ENCODE measurements around the gene KIAA0513.
A peak's percentile ranks its signal among the peaks of the same experiment; 100 is the strongest.

KIAA0513 gene

DNA sequence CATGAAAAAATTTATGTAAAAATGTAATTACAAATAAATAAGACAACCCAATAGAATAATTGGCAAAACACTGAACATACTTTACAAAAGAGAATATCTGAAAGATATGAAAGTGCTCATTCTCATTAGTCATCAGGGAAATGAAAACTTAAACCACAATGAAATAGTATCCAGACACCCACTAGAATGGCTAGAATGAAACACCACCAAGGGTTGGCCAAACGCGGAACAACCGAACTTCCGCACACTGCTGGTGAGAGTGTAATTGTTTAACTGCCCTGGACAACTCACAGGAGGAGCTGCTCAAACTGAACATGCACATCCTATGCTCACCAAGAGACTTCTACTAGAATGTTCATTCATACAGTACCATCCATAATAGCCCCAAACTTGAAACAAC, 10.4 kb upstream of the KIAA0513 start:
- TF ChIP-seq, protein P1, sequence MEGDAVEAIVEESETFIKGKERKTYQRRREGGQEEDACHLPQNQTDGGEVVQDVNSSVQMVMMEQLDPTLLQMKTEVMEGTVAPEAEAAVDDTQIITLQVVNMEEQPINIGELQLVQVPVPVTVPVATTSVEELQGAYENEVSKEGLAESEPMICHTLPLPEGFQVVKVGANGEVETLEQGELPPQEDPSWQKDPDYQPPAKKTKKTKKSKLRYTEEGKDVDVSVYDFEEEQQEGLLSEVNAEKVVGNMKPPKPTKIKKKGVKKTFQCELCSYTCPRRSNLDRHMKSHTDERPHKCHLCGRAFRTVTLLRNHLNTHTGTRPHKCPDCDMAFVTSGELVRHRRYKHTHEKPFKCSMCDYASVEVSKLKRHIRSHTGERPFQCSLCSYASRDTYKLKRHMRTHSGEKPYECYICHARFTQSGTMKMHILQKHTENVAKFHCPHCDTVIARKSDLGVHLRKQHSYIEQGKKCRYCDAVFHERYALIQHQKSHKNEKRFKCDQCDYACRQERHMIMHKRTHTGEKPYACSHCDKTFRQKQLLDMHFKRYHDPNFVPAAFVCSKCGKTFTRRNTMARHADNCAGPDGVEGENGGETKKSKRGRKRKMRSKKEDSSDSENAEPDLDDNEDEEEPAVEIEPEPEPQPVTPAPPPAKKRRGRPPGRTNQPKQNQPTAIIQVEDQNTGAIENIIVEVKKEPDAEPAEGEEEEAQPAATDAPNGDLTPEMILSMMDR (conservative IDR thresholded peaks at IDR 0.05; ENCODE audit: low read depth) = no peak
- CTCF ChIA-PET = no interaction called here

GRCh38 chr16:85017633-85018032, 10.0 kb upstream of the KIAA0513 start:
- DNase-seq (ENCODE audit: low spot score) = no peak
- ChIA-PET CTCF (no interaction called here), POLR2A (ENCODE audit: low non-redundant PET) (interaction anchor here (1.1 kb wide), 1 partner anchor 9 kb away, joined by 4 read pairs; no protein-coding TSS in a partner anchor)
- H3K27ac ChIP-seq = no peak overlapping the region
- TF ChIP-seq, protein P1 (conservative IDR thresholded peaks at IDR 0.05; ENCODE audit: low read depth) = no peak

More for the DNA sequence above, 10.4 kb upstream of the KIAA0513 start:
- no peak for DNase-seq (ENCODE audit: low spot score)
- POLR2A ChIA-PET (ENCODE audit: low non-redundant PET) = interaction anchor here (1.1 kb wide), 1 partner anchor 10 kb away, joined by 4 read pairs; no protein-coding TSS in a partner anchor
- H3K27ac ChIP-seq = no peak overlapping the region

GRCh38 chr16:85018529-85019236, 8.9 kb upstream of the KIAA0513 start:
- DNase-seq (ENCODE audit: low spot score) = no peak
- no peak overlapping the region for H3K27ac ChIP-seq
- ChIA-PET POLR2A (ENCODE audit: low non-redundant PET) (no interaction called here), CTCF (no interaction called here)
- TF ChIP-seq, protein P1 (conservative IDR thresholded peaks at IDR 0.05; ENCODE audit: low read depth) = no peak

GRCh38 chr16:85019659-85020245, 7.8 kb upstream of the KIAA0513 start:
- POLR2A ChIA-PET (ENCODE audit: low non-redundant PET) = interaction anchor here (1.4 kb wide), 1 partner anchor 8 kb away, joined by 3 read pairs; the partner anchor contains the start of gene ZDHHC7
- TF ChIP-seq, protein P1 (conservative IDR thresholded peaks at IDR 0.05; ENCODE audit: low read depth) = no peak
- CTCF ChIA-PET = interaction anchor here (0.9 kb wide), 1 partner anchor 67 kb away, joined by 3 read pairs; no protein-coding TSS in a partner anchor
- no peak for DNase-seq (ENCODE audit: low spot score)
- peak overlapping the region; percentile 14; the same call in 1 of the 2 replicates for H3K27ac ChIP-seq

GRCh38 chr16:85025781-85026653, 1.6 kb upstream of the KIAA0513 start:
- ChIA-PET POLR2A (ENCODE audit: low non-redundant PET) (no interaction called here), CTCF (interaction anchor here (0.7 to 1.9 kb wide), 2 partner anchors 61 to 64 kb away, joined by 4 to 5 read pairs; no protein-coding TSS in a partner anchor)
- no peak for DNase-seq (ENCODE audit: low spot score)
- H3K27ac ChIP-seq = no peak overlapping the region
- TF ChIP-seq, protein P1 (conservative IDR thresholded peaks at IDR 0.05; ENCODE audit: low read depth) = no peak

DNA sequence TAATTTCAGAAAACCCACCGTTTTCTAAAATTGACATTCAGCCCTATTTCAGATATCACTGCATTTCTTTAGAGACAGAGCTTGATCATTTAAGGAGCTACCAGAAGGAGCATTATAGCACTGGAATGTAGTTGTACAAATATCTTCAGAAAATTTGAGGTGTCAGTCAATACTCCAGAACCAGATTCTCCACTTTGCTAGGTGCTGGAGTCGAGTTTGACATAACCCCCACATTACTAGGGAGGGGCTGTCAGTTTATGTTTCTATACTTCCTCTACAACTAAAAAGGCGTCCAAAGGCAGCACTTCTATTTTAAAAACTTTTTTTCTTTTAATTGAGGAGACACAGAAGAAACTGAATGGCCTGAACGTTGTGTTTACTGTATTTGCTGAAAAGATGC, 892 bp upstream of the KIAA0513 start:
- POLR2A ChIA-PET (ENCODE audit: low non-redundant PET) = interaction anchor here (0.6 to 1.2 kb wide), 3 partner anchors 10 to 715 kb away, joined by 3 to 4 read pairs (median 3); no protein-coding TSS in a partner anchor
- CTCF ChIA-PET = interaction anchor here (0.7 to 1.9 kb wide), 3 partner anchors 60 to 74 kb away, joined by 3 to 5 read pairs (median 4); no protein-coding TSS in a partner anchor

More for the DNA sequence above, 892 bp upstream of the KIAA0513 start:
- no peak overlapping the region for H3K27ac ChIP-seq
- DNase-seq (ENCODE audit: low spot score) = no peak
- TF ChIP-seq, protein P1 (conservative IDR thresholded peaks at IDR 0.05; ENCODE audit: low read depth) = no peak

Data from RWPE1 (cell line).